DND-41 (cell line): ENCODE measurements around the gene EXOC1.

ENCODE experiments used
- ATAC-seq: fragments of 200-7000 bp; cut with Tn5 transposase; 3 replicates; pipeline ENCODE4 v1.9.1; 2021; ENCODE audit warnings: low read depth; ENCODE audit not compliant: insufficient read depth
- DNase-seq: peaks from one replicate; pipeline ENCODE4 v3.0.0-alpha.2; 2020
- H2AFZ ChIP-seq: 2 replicates; pipeline ENCODE4 v1.6.0; 2012; ENCODE audit warnings: low read depth, low read length
- H3K27ac ChIP-seq: 2 replicates; pipeline ENCODE4 v1.5.1; 2012; ENCODE audit warnings: low read length, inconsistent platforms
- H3K27me3 ChIP-seq: fragments of 200-600 bp; sonication (generic); 2 replicates; pipeline ENCODE4 v1.6.0; 2012; ENCODE audit warnings: low read length, mild to moderate bottlenecking, inconsistent platforms; ENCODE audit not compliant: insufficient read depth, poor library complexity
- H3K36me3 ChIP-seq: 2 replicates; pipeline ENCODE4 v1.5.1; 2012; ENCODE audit warnings: low read length, inconsistent platforms; ENCODE audit not compliant: insufficient read depth
- H3K4me1 ChIP-seq: 2 replicates; pipeline ENCODE4 v1.5.1; 2012; ENCODE audit warnings: mild to moderate bottlenecking, low read length; ENCODE audit not compliant: insufficient read depth
- H3K4me2 ChIP-seq: 2 replicates; pipeline ENCODE4 v1.6.0; 2012; ENCODE audit warnings: mild to moderate bottlenecking, moderate library complexity, low read length, inconsistent platforms; ENCODE audit not compliant: insufficient read depth
- H3K4me3 ChIP-seq, 2 experiments: fragments of 200-600 bp in 1 of 2; shearing (Covaris generic) in 1 of 2; 2 replicates each; pipeline ENCODE4 v1.5.1; 2012 to 2016; ENCODE audit warnings: inconsistent platforms in 2 of 2, low read length in 2 of 2, mild to moderate bottlenecking in 2 of 2, low read depth in 1 of 2, moderate library complexity in 1 of 2
- H3K79me2 ChIP-seq: 2 replicates; pipeline ENCODE4 v1.6.0; 2012; ENCODE audit warnings: low read length, inconsistent platforms; ENCODE audit not compliant: insufficient read depth
- H3K9ac ChIP-seq: 2 replicates; pipeline ENCODE4 v1.6.0; 2012; ENCODE audit warnings: low read depth, mild to moderate bottlenecking, inconsistent platforms, low read length, moderate library complexity
- H3K9me3 ChIP-seq: 2 replicates; pipeline ENCODE4 v1.5.1; 2012; ENCODE audit warnings: low read length, moderate library complexity, mild to moderate bottlenecking, inconsistent platforms; ENCODE audit not compliant: insufficient read depth, severe bottlenecking
- H4K20me1 ChIP-seq: 2 replicates; pipeline ENCODE4 v1.6.0; 2012; ENCODE audit warnings: low read length; ENCODE audit not compliant: insufficient read depth
- EZH2 ChIP-seq: IDR thresholded peaks from 3 replicates; pipeline ENCODE4 v1.6.1; 2012; ENCODE audit warnings: borderline replicate concordance, low read depth, mild to moderate bottlenecking, moderate library complexity, low read length, inconsistent platforms; ENCODE audit not compliant: severe bottlenecking
- TF ChIP-seq, protein P1 (sequence below): IDR thresholded peaks from 2 replicates; pipeline ENCODE4 v1.5.1; 2012; ENCODE audit warnings: borderline replicate concordance, low read length, moderate library complexity, mild to moderate bottlenecking; ENCODE audit not compliant: poor library complexity, severe bottlenecking; ENCODE audit errors: extremely low read depth

Gene EXOC1

GRCh38 chr4:55866290-55866907, 13.0 kb downstream of the EXOC1 start:
- H2AFZ ChIP-seq, result no peak overlapping the region
- H3K4me2 ChIP-seq, result no peak overlapping the region
- DNase-seq (no peak), ATAC-seq (no peak)
- no peaks in the 10 kb centered on the region for H3K79me2 ChIP-seq
- no peaks in the 10 kb centered on the region for H3K4me1 ChIP-seq
- H3K9me3 ChIP-seq, result no peaks in the 10 kb centered on the region
- no peak overlapping the region for H3K4me3 ChIP-seq
- peaks cover 55% of the 10 kb centered on the region for H3K36me3 ChIP-seq
- H4K20me1 ChIP-seq, result no peaks in the 10 kb centered on the region
- TF ChIP-seq, protein P1, sequence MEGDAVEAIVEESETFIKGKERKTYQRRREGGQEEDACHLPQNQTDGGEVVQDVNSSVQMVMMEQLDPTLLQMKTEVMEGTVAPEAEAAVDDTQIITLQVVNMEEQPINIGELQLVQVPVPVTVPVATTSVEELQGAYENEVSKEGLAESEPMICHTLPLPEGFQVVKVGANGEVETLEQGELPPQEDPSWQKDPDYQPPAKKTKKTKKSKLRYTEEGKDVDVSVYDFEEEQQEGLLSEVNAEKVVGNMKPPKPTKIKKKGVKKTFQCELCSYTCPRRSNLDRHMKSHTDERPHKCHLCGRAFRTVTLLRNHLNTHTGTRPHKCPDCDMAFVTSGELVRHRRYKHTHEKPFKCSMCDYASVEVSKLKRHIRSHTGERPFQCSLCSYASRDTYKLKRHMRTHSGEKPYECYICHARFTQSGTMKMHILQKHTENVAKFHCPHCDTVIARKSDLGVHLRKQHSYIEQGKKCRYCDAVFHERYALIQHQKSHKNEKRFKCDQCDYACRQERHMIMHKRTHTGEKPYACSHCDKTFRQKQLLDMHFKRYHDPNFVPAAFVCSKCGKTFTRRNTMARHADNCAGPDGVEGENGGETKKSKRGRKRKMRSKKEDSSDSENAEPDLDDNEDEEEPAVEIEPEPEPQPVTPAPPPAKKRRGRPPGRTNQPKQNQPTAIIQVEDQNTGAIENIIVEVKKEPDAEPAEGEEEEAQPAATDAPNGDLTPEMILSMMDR, result no peak
- TF ChIP-seq EZH2, result no peak
- no peak overlapping the region for H3K27ac ChIP-seq
- H3K27me3 ChIP-seq, result no peaks in the 10 kb centered on the region
- H3K9ac ChIP-seq, result no peak overlapping the region

DNA sequence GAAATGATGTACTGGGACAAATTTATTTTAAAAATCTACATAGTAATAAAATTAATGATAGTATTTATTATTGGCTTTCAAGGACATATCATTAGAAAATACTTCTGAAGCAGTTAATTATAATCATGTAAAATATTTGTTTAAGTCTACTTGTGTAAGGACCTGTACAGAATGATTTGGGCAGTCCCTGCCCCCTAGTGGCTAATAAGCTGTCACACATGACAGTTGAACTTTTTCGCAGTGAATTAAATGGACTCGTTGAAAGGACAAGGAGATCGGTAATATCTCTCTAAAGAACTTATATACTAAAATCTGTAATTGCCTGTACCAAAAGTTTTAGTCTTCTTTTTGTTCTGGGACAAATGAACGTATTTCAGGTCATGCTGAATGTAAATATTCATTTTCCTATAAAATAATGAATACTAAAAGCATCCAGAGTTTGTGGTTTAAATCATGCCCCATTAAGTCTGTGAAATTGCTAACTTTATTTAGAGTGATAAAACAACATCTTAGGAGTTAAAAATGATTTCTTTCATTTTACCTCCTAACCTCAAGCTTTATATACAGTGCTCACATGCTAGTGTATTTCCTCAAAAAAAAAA, 13.6 kb downstream of the EXOC1 start:
- peak; percentile 92 for ATAC-seq
- Histone ChIP-seq H3K27ac (no peak overlapping the region), H3K4me1 (no peaks in the 10 kb centered on the region), H4K20me1 (no peaks in the 10 kb centered on the region), H3K9ac (no peak overlapping the region), H3K79me2 (no peaks in the 10 kb centered on the region), H3K27me3 (no peaks in the 10 kb centered on the region), H3K36me3 (peaks cover 58% of the 10 kb centered on the region), H3K9me3 (no peaks in the 10 kb centered on the region), H3K4me2 (no peak overlapping the region), H3K4me3 (no peak overlapping the region), H2AFZ (no peak overlapping the region)
- DNase-seq, result peak; percentile 29
- TF ChIP-seq EZH2, result no peak
- TF ChIP-seq, protein P1, result peak; percentile 82

DNA sequence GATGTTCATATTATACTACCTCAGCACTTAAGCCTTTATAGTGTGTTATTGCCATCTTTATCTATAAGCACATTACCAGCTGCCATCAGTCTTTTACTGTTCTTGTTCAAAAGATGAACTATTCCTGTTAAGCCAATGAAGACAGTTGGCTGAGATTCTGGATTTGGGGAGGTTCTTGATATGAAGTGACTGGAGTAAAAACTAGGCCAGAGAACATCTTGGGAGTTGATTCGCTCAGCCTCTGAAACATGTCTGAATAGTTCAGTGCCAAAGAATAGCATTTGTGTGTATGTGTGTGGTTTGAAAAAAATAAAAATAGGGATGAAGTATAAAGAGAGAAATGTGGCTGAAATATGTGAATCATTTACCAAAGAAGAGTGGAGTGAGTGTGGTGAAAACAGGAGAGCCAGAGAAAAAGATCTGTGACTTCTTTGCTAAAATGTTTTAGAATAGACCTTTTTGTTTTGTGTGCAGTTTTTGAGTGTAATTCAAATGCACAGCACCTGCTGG, 15.2 kb downstream of the EXOC1 start:
- Histone ChIP-seq H2AFZ (no peak overlapping the region), H3K27ac (no peak overlapping the region), H3K4me1 (no peaks in the 10 kb centered on the region), H3K4me2 (no peak overlapping the region), H3K27me3 (no peaks in the 10 kb centered on the region), H3K79me2 (no peaks in the 10 kb centered on the region), H3K9me3 (no peaks in the 10 kb centered on the region), H4K20me1 (no peaks in the 10 kb centered on the region), H3K36me3 (peaks cover 61% of the 10 kb centered on the region), H3K9ac (no peak overlapping the region), H3K4me3 (no peak overlapping the region)
- ATAC-seq, result no peak
- DNase-seq, result no peak
- no peak for TF ChIP-seq EZH2
- TF ChIP-seq, protein P1, result no peak
